CD4-positive, alpha-beta T cell treated with Interferon gamma for 1 hour (primary cell): Measurements from ENCODE around the gene ABCC11.

Experiments
- DNase-seq: peaks from one replicate; pipeline ENCODE4 v3.0.0-alpha.2; 2020

Gene ABCC11

DNA sequence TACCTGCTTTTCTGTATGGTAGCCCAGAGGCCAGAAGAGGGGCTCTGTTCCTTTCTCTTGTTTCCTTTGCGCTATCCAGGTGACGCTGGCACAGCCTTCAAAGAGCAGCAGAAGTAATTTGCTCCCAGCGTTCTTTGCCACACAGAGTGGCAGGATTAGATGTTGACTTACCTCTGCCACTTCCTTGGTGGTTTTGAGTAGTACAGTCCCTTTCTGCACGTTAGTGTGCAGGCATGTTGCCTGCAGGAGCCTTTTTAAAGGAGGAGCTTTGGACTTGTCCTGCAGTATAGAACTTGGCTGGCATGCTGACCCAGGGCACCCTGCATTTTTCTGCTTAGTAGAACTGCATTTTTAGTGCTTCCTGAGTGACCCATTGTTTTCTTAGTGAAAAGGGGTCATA lies at the start of gene ABCC11:
Gene ABCC11 (minus strand): TSS at position 229 of the 400 bp plus-strand sequence. CDS start 15,618 bp downstream, outside the sequence.
- DNase-seq: no peak

DNA sequence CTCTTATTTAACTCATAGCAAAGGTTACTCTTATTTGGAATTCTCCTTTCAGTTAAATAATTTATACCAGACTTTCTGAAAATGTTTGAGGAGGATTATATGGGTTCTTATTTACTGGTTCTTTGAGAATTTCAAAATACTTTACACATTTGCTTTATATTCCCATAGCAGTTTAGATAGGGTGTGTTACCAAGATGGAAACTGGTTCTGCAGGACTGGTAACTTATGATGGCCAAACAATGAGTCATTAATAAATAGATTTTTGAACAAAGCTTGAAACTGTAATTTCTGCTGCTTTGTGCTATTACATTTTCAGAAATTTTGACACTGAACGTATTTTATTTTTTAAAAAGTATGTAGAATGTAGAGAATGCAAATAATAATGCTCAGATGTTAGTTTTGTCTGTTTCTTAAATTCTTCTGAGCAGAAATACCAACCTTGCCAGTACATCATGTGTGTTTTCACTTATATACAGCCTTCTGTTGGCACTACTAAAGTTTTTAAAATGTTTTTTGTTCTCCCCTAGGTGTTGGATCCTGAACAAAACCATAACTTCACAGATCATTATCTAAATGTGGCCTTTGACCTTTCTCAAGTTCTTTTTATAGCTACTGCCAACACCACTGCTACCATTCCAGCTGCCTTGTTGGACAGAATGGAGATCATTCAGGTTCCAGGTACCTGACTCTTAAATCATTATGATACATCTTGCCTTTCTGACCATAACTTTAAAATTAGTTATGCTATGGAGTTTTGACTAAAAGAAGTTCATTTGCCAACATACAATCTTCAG lies 48.3 kb upstream of the ABCC11 start:
- DNase-seq: no peak

- DNase-seq: no peak
Measured at GRCh38 chr16:48294724-48295123, 47.4 kb upstream of the ABCC11 start.

GRCh38 chr16:48292452-48292851 lies 45.1 kb upstream of the ABCC11 start:
- no peak for DNase-seq

- no peak for DNase-seq
Measured at GRCh38 chr16:48291754-48292153, 44.4 kb upstream of the ABCC11 start.

- DNase-seq: no peak
Measured at GRCh38 chr16:48291303-48291702, 44.0 kb upstream of the ABCC11 start.

GRCh38 chr16:48287239-48287638 lies 39.9 kb upstream of the ABCC11 start:
- no peak for DNase-seq

DNA sequence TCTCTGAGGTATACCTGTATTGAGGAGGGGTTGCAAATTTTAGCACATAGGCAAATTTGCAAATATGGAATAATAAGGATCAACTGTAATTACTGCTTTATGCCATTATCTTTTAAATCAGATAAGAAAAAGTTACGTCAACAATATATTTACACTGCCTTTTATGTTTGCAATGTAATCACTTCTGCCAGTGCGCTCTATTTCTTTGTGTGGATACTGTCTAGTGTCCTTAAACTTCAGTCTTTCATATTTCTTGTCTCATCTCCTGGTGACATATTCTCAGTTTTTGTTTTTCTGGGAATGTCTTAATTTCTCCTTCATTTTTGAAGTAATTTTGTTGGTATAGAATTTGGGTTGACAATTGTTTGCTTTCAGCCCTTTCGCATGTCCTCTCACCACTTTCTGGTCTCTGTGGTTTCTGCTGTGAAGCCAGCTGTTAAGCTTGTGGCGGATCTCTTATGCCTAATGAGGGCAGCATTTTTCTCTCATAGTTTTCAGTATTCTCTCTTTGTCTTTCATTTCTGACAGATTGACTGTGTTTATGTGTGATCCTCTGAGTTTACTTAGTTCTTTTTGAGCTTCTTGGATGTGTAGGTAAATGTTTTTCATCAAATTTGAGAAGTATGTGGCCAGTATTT lies 37.6 kb upstream of the ABCC11 start:
- no peak for DNase-seq

GRCh38 chr16:48282636-48283263 lies 35.4 kb upstream of the ABCC11 start:
- no peak for DNase-seq

DNA sequence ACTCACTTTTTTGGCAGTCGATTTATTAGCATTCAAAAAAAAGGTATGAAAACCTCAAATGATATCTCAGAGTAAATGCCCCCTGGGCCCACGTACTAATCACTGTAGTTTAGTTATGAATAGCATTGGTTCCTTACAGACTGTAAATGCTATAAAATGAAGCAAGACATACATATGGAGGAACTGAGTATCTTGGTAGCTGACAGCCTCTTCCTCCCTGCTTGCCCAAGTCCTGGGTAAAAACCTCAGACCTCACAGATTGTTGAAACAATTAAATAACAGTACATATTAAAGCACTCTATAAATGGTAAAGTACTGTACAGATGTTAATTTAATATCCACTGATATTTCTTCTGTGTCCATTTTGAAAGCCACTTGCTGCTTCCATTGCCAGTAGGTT lies 33.2 kb upstream of the ABCC11 start:
- DNase-seq: no peak

GRCh38 chr16:48279199-48279598 lies 31.9 kb upstream of the ABCC11 start:
- no peak for DNase-seq

- DNase-seq: no peak
Measured at GRCh38 chr16:48277158-48277557, 29.8 kb upstream of the ABCC11 start.

DNA sequence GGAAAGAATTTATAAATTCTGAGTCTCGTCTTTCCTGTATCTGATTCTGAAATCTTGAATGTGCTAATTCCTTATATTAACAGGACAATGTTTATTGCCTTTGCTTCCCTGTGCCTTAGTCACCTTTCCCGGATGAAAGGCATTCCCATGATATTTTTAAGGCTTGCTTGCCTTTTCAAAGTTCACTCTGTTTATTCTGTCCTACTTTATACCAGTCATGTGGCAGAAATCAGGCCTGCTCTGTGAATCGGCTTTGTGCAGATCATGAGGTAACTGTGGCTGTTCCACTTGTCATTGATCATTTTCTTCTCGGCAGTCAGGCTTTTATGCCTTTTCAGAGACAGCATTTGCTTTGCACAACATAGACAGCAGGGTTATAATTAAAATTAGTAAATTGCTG lies 28.8 kb upstream of the ABCC11 start:
- no peak for DNase-seq

DNA sequence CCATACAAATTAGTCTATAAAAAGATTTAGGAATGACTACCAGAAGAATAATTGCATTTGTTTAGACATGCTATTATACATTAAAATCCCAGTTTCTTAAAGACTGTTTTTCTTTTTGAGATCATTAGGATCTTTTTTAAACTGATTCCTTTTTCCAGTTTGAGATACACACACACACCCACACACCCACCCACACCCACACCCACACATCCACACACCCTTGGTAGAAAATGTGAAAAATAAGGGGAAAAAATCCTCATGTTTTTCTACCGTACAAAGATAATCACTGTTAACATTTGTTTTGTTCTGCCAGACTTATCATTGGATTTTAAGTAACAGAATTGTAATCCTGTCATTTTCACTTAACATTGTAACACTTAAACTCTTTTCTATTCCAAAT lies 27.1 kb upstream of the ABCC11 start:
- no peak for DNase-seq

DNA sequence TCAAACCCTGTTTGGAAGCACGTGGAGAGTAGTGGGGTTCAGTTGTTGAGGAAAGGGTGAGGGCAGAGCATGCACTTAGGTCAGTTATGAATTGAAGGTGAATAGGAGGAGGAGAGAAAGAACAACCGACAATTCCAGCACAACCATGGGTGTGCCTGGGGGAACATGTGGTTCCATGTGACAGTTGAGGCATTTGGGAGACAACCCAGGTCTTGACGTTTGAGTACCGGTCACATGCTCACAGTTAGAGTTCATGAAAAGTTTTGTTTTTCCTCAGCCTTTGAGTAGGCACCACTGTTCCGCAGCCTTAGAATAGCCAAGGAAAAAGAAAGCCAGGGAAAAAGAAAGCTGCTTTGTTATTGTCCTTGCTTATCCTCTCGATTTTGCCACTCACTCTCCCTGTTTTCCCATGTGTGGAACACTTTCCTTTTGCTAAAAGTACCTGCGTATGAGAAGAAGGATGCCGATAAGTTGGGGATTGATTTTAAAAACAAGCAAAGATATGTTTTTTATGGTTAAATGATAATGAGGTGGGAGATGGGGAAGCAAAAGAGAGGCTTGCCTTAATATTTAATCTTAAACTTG lies 25.6 kb upstream of the ABCC11 start:
- DNase-seq: no peak

DNA sequence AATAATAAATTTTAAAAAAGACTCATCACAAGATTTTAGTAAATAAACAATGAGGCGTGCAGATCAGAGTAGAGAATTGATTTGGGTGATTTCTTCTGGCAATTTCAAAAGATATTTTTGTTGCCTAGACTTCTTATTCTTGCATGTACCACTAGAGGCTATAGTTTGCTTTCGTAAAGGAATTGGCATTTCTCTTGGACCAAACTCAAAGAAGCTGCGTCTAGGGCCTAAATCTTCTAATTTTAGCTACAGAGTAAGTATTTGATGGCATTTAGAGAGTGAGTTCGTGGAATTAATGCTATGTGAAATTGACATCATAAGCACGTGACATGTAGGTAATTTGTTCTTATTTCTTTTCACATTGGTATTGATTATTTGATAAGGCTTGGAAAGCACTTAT lies 24.4 kb upstream of the ABCC11 start:
- no peak for DNase-seq

GRCh38 chr16:48269011-48269410 lies 21.7 kb upstream of the ABCC11 start:
- no peak for DNase-seq

GRCh38 chr16:48262631-48263030 lies 15.3 kb upstream of the ABCC11 start:
- DNase-seq: no peak

GRCh38 chr16:48261569-48261968 lies 14.2 kb upstream of the ABCC11 start:
- DNase-seq: no peak

- no peak for DNase-seq
Measured at GRCh38 chr16:48256579-48257177, 9.3 kb upstream of the ABCC11 start.

DNA sequence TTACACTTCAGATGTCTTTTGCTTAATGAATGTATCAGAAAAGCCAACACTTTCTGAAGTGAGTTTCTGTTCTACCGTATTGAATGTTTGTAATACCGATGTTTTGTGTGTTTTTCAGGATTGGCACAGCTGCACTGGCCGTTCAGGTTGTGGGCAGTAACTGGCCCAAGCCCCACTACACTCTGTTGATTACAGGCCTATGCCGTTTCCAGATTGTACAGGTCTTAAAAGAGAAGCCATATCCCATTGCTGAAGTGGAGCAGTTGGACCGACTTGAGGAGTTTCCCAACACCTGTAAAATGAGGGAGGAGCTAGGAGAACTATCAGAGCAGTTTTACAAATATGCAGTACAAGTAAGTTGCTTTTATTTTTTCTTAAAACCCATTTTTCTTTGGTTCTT lies 4.7 kb upstream of the ABCC11 start:
- no peak for DNase-seq

DNA sequence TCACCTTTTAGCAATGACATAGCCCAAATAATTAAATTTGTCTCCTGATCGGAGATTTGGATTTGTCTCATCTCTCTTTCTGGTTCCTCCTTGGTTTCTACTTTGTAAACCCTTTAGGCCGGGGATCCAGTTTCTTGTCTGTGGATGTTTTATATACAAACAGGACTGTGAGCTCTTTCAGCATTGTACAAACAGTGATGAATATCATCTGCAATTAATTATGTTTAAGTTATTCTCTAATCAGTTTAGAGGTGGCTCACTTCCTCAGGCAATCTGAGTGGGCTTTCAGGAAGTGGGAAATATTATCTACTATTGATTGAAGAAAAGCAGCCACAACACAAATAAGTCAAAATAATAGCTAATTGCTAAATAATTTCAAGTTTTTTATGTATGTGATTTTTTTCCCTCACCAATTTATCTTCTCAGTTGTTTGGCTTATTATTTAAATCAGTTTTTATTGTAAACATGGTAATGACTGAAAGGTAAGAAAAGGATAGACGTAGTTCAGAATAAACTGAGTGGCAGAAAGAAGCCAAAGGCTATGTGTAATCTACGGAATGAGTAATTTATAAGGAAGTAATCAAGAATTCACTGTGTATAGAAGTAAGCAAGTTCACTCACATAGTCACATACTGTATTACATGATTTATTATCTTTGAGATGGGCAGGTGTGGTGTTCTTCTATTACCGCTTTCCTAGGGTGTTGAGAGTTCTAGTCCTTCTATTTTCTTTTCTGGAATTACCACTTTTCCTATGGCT lies 3.4 kb upstream of the ABCC11 start:
- DNase-seq: no peak

DNA sequence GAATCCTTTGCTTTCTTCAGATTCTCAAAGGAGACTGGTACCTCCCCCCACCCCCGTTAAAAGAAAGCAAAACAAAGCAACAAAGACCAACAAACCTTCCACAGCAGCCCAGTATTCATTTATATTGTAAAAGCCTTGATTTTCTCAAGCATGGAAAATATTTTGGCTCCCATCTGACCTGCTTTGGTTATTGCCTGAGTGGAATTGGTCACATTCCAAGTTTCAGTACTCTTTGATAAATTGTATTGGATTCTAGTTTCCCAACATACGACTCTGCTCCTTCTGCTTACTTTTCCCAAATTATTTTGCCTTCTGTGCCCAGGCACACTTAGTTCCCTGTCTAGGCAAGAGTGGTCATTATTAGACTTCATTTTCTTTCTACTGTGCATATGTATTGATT lies 1.3 kb downstream of the ABCC11 start:
- no peak for DNase-seq
